ENCODE measurements around the gene CD274. TPM values are rescaled to one million over a fixed set of nuclear protein-coding genes. Genes with fewer than 3 reads are reported as not detected.
"Not testable (repeated sequence)": the region's sequence is repeated elsewhere in the genome, so short reads cannot be mapped to it uniquely, and the experiment has no call there.

Gene CD274
- total and polyA plus RNA-seq, 3 experiments from 2014 or later, result 6.1 to 17.6 (median 13.2) TPM

DNA sequence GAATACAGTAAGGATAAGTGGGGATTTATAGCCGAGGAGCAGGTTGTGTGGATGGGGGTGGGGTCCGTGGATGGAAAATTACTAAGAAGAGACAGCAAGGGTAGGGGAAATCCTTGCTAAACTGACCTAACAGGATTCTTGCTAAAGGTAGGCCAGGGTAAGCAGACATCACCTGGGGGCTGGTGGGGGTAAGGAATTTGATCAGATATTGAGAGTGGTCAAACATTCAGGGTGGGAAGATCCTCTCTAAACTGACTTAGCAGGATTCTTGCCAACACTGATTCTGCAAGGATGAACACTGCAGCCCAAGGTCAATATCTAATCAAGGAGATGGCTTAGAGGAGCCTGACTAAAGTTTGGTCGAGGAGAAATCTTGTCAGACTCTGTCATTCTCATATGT lies 9.9 kb upstream of the CD274 start:
- no peaks in the 10 kb centered on the region for H3K9me3 Mint-ChIP-seq
- H3K27ac ChIP-seq (ENCODE audit: low read depth, low read length), result no peak overlapping the region
- H3K4me1 Mint-ChIP-seq, result peaks cover 27 to 40% (median 33%) of the 10 kb centered on the region in 3 donors
- ChIA-PET CTCF (interaction anchor here (1.2 to 5.4 kb wide), 4 partner anchors 10 to 255 kb away, joined by 5 to 33 read pairs (median 22); partner anchors contain the start of genes CD274 and INSL6), POLR2A (no interaction called here)
- H3K27ac Mint-ChIP-seq, result peak overlapping the region in 3 of 8 donors; percentile 6 to 27 (median 14)
- H3K4me3 Mint-ChIP-seq, result no peak overlapping the region
- peaks cover 6% of the 10 kb centered on the region for H3K36me3 ChIP-seq (ENCODE audit: insufficient read depth, low read length)
- peaks cover under 1 to 15% (median under 1%) of the 10 kb centered on the region in 3 donors for H3K36me3 Mint-ChIP-seq
- no peaks in the 10 kb centered on the region for H3K9me3 ChIP-seq (ENCODE audit: low read length)
- no peak for DNase-seq
- peaks cover 0 to 2% of the 10 kb centered on the region in 2 donors for H3K27me3 Mint-ChIP-seq
- no peaks in the 10 kb centered on the region for H3K27me3 ChIP-seq (ENCODE audit: insufficient read depth, low read length, poor library complexity, severe bottlenecking)
- no peak overlapping the region for H3K4me3 ChIP-seq (ENCODE audit: low read length)
- peaks cover 30% of the 10 kb centered on the region for H3K4me1 ChIP-seq (ENCODE audit: insufficient read depth, low read length)

DNA sequence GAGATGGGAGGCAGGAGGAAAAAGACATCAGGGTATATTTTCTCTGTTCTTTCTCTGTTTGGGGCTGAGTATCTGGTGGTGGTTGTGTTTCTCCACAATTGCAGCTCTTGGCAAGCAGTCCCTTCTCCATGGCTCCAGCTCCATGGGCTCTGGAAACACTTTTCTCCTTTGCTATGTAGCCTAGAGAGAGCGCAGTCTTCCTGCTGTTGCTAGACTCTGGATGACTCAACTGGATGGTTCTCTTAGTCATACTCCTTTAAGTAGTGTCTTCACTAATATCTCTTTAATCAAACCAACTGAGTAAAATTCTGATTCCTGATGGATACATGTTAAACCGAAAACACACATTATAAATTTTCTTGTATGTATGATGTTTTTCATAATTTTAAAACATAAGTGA lies 9.3 kb upstream of the CD274 start:
- Mint-ChIP-seq H3K4me3 (no peak overlapping the region), H3K9me3 (no peaks in the 10 kb centered on the region), H3K27me3 (peaks cover 0 to 2% of the 10 kb centered on the region in 2 donors), H3K27ac (no peak overlapping the region), H3K4me1 (peaks cover 26 to 36% (median 29%) of the 10 kb centered on the region in 3 donors), H3K36me3 (peaks cover 0 to 10% (median 0%) of the 10 kb centered on the region in 3 donors)
- POLR2A ChIA-PET, result no interaction called here
- CTCF ChIA-PET, result interaction anchor here (1.3 to 5.4 kb wide), 3 partner anchors 9 to 255 kb away, joined by 4 to 33 read pairs (median 29); partner anchors contain the start of genes CD274 and INSL6
- Histone ChIP-seq H3K9me3 (ENCODE audit: low read length) (no peaks in the 10 kb centered on the region), H3K27ac (ENCODE audit: low read depth, low read length) (no peak overlapping the region), H3K27me3 (ENCODE audit: insufficient read depth, low read length, poor library complexity, severe bottlenecking) (no peaks in the 10 kb centered on the region), H3K4me3 (ENCODE audit: low read length) (no peak overlapping the region), H3K4me1 (ENCODE audit: insufficient read depth, low read length) (peaks cover 25% of the 10 kb centered on the region), H3K36me3 (ENCODE audit: insufficient read depth, low read length) (peaks cover 1% of the 10 kb centered on the region)
- no peak for DNase-seq

- peaks cover 23 to 35% (median 28%) of the 10 kb centered on the region in 3 donors for H3K4me1 Mint-ChIP-seq
- no peaks in the 10 kb centered on the region for H3K9me3 Mint-ChIP-seq
- H3K36me3 Mint-ChIP-seq, result no peaks in the 10 kb centered on the region
- no peak for DNase-seq
- H3K4me3 Mint-ChIP-seq, result no peak overlapping the region
- no peak overlapping the region for H3K27ac ChIP-seq (ENCODE audit: low read depth, low read length)
- H3K36me3 ChIP-seq (ENCODE audit: insufficient read depth, low read length), result no peaks in the 10 kb centered on the region
- POLR2A ChIA-PET, result no interaction called here
- CTCF ChIA-PET, result interaction anchor here (0.7 to 2.6 kb wide), 8 partner anchors 8 to 669 kb away, joined by 3 to 10 read pairs (median 4); partner anchors contain the start of genes CD274 and RLN1
- H3K27me3 Mint-ChIP-seq, result peaks cover 0 to 2% of the 10 kb centered on the region in 2 donors
- H3K9me3 ChIP-seq (ENCODE audit: low read length), result no peaks in the 10 kb centered on the region
- no peaks in the 10 kb centered on the region for H3K27me3 ChIP-seq (ENCODE audit: insufficient read depth, low read length, poor library complexity, severe bottlenecking)
- peaks cover 24% of the 10 kb centered on the region for H3K4me1 ChIP-seq (ENCODE audit: insufficient read depth, low read length)
- H3K27ac Mint-ChIP-seq, result peak overlapping the region in 1 of 8 donors; percentile 42
- H3K4me3 ChIP-seq (ENCODE audit: low read length), result no peak overlapping the region
Observed at GRCh38 chr9:5442400-5443011, 7.8 kb upstream of the CD274 start.

GRCh38 chr9:5443850-5444249 lies 6.5 kb upstream of the CD274 start:
- Histone ChIP-seq H3K27me3 (ENCODE audit: insufficient read depth, low read length, poor library complexity, severe bottlenecking) (no peaks in the 10 kb centered on the region), H3K4me3 (ENCODE audit: low read length) (no peak overlapping the region), H3K27ac (ENCODE audit: low read depth, low read length) (no peak overlapping the region), H3K36me3 (ENCODE audit: insufficient read depth, low read length) (no peaks in the 10 kb centered on the region), H3K4me1 (ENCODE audit: insufficient read depth, low read length) (peaks cover 15% of the 10 kb centered on the region), H3K9me3 (ENCODE audit: low read length) (no peaks in the 10 kb centered on the region)
- CTCF ChIA-PET, result interaction anchor here (1.1 to 2.6 kb wide), 3 partner anchors 156 to 703 kb away, joined by 3 to 10 read pairs (median 6); partner anchors contain the start of gene AK3
- POLR2A ChIA-PET, result no interaction called here
- no peak for DNase-seq
- H3K4me3 Mint-ChIP-seq, result no peak overlapping the region
- H3K9me3 Mint-ChIP-seq, result no peaks in the 10 kb centered on the region
- H3K36me3 Mint-ChIP-seq, result no peaks in the 10 kb centered on the region
- peaks cover 20 to 36% (median 29%) of the 10 kb centered on the region in 3 donors for H3K4me1 Mint-ChIP-seq
- no peak overlapping the region for H3K27ac Mint-ChIP-seq
- H3K27me3 Mint-ChIP-seq, result peaks cover 0 to 2% of the 10 kb centered on the region in 2 donors

GRCh38 chr9:5445096-5445495 lies 5.2 kb upstream of the CD274 start:
- POLR2A ChIA-PET; H3K27ac ChIP-seq (ENCODE audit: low read depth, low read length); H3K9me3 ChIP-seq (ENCODE audit: low read length); H3K4me3 Mint-ChIP-seq; H3K27me3 ChIP-seq (ENCODE audit: insufficient read depth, low read length, poor library complexity, severe bottlenecking); CTCF ChIA-PET; H3K4me3 ChIP-seq (ENCODE audit: low read length); H3K27me3 Mint-ChIP-seq; H3K9me3 Mint-ChIP-seq; H3K36me3 Mint-ChIP-seq; DNase-seq; H3K36me3 ChIP-seq (ENCODE audit: insufficient read depth, low read length); H3K27ac Mint-ChIP-seq: not testable (repeated sequence)
- peaks cover 25 to 44% (median 39%) of the 10 kb centered on the region in 3 donors for H3K4me1 Mint-ChIP-seq
- peaks cover 20% of the 10 kb centered on the region for H3K4me1 ChIP-seq (ENCODE audit: insufficient read depth, low read length)

GRCh38 chr9:5445886-5446285 lies 4.5 kb upstream of the CD274 start:
- H3K36me3 ChIP-seq (ENCODE audit: insufficient read depth, low read length), result no peaks in the 10 kb centered on the region
- H3K36me3 Mint-ChIP-seq, result peaks cover 0 to 6% (median 0%) of the 10 kb centered on the region in 3 donors
- H3K4me3 Mint-ChIP-seq, result no peak overlapping the region
- no peaks in the 10 kb centered on the region for H3K9me3 Mint-ChIP-seq
- H3K4me1 Mint-ChIP-seq, result peaks cover 27 to 47% (median 47%) of the 10 kb centered on the region in 3 donors
- no peak overlapping the region for H3K27ac Mint-ChIP-seq
- no peak overlapping the region for H3K4me3 ChIP-seq (ENCODE audit: low read length)
- peaks cover 22% of the 10 kb centered on the region for H3K4me1 ChIP-seq (ENCODE audit: insufficient read depth, low read length)
- no peaks in the 10 kb centered on the region for H3K27me3 ChIP-seq (ENCODE audit: insufficient read depth, low read length, poor library complexity, severe bottlenecking)
- peaks cover 0 to 2% of the 10 kb centered on the region in 2 donors for H3K27me3 Mint-ChIP-seq
- H3K27ac ChIP-seq (ENCODE audit: low read depth, low read length), result no peak overlapping the region
- ChIA-PET POLR2A (no interaction called here), CTCF (no interaction called here)
- DNase-seq, result no peak
- no peaks in the 10 kb centered on the region for H3K9me3 ChIP-seq (ENCODE audit: low read length)

DNA sequence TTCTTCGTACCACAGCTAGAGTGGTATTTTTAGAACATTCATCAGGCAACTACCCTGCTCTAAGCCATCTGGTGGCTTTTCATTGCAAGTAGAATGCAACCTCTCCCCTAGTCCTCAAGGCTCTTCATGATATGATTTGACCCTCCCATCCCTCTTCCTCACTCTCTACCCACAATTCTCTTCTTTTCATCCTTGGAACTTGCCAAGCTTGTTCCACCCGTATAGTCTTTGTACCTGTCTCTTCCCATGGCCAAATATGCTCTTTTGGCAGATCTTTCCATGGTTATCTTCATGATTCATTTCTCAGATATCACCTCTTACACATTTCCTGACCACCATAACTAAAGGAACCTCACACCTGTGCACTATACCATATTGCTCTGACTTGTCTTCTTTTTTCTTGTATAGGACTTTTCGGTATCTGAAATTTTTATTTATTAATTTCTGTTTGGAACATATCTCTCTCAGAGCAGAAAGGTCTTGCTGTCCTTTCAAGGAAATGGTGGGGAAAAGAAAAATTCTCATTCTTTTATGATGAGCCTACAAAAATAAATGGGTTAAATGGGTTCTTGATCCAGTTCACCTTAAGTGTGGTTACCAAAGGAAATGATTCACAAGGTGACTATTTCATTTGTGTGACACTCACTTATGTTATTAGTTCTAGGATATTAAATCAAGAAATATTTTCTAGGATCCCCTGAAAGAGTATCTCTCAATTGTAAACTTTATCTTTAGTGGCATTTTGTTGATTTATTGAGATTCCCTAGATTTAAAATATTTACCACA lies 3.7 kb upstream of the CD274 start:
- no peak overlapping the region for H3K4me3 ChIP-seq (ENCODE audit: low read length)
- no peaks in the 10 kb centered on the region for H3K9me3 Mint-ChIP-seq
- H3K27ac Mint-ChIP-seq, result peak overlapping the region in 6 of 8 donors; percentile 26 to 96 (median 76)
- no peaks in the 10 kb centered on the region for H3K27me3 ChIP-seq (ENCODE audit: insufficient read depth, low read length, poor library complexity, severe bottlenecking)
- peaks cover 0 to 2% of the 10 kb centered on the region in 2 donors for H3K27me3 Mint-ChIP-seq
- ChIA-PET CTCF (interaction anchor here (1.0 kb wide), 2 partner anchors 9 to 260 kb away, joined by 3 to 4 read pairs; partner anchors contain the start of gene PLGRKT), POLR2A (no interaction called here)
- peak overlapping the region in 4 of 7 donors; percentile 6 to 53 (median 20) for H3K4me3 Mint-ChIP-seq
- peaks cover 29% of the 10 kb centered on the region for H3K4me1 ChIP-seq (ENCODE audit: insufficient read depth, low read length)
- no peaks in the 10 kb centered on the region for H3K9me3 ChIP-seq (ENCODE audit: low read length)
- H3K36me3 ChIP-seq (ENCODE audit: insufficient read depth, low read length), result no peaks in the 10 kb centered on the region
- H3K4me1 Mint-ChIP-seq, result peaks cover 34 to 55% (median 54%) of the 10 kb centered on the region in 3 donors
- DNase-seq, result no peak
- no peak overlapping the region for H3K27ac ChIP-seq (ENCODE audit: low read depth, low read length)
- peaks cover 0 to 6% (median 0%) of the 10 kb centered on the region in 3 donors for H3K36me3 Mint-ChIP-seq

GRCh38 chr9:5447337-5447736 lies 3.0 kb upstream of the CD274 start:
- Mint-ChIP-seq H3K4me3 (peak overlapping the region in 5 of 7 donors; percentile 6 to 96 (median 28)), H3K9me3 (no peaks in the 10 kb centered on the region), H3K27ac (peak overlapping the region in 6 of 8 donors; percentile 5 to 96 (median 67)), H3K36me3 (peaks cover 0 to 6% (median 0%) of the 10 kb centered on the region in 3 donors), H3K27me3 (peaks cover 0 to 2% of the 10 kb centered on the region in 2 donors), H3K4me1 (peaks cover 38 to 61% (median 59%) of the 10 kb centered on the region in 3 donors)
- POLR2A ChIA-PET, result no interaction called here
- Histone ChIP-seq H3K4me1 (ENCODE audit: insufficient read depth, low read length) (peaks cover 31% of the 10 kb centered on the region), H3K27ac (ENCODE audit: low read depth, low read length) (no peak overlapping the region), H3K4me3 (ENCODE audit: low read length) (no peak overlapping the region), H3K27me3 (ENCODE audit: insufficient read depth, low read length, poor library complexity, severe bottlenecking) (no peaks in the 10 kb centered on the region), H3K36me3 (ENCODE audit: insufficient read depth, low read length) (no peaks in the 10 kb centered on the region), H3K9me3 (ENCODE audit: low read length) (no peaks in the 10 kb centered on the region)
- CTCF ChIA-PET, result interaction anchor here (1.0 kb wide), 2 partner anchors 10 to 261 kb away, joined by 3 to 4 read pairs; partner anchors contain the start of gene PLGRKT
- no peak for DNase-seq

Measured in CD8-positive, alpha-beta memory T cell (primary cell).